Measurements from ENCODE around the gene OCA2.

The OCA2 gene

GRCh38 chr15:27764339-27764738 is 334.8 kb downstream of the OCA2 start:
- H3K9ac ChIP-seq (ENCODE audit: low read depth, low read length) = no peak overlapping the region
- H3K4me1 ChIP-seq (ENCODE audit: control insufficient read depth, insufficient read depth, low read length) = no peaks in the 10 kb centered on the region
- no peaks in the 10 kb centered on the region for H3K36me3 ChIP-seq (ENCODE audit: insufficient read depth, low read length)
- H3K4me2 ChIP-seq (ENCODE audit: low read length) = no peak overlapping the region
- no peak overlapping the region for H3K4me3 ChIP-seq (ENCODE audit: low read length)
- no peaks in the 10 kb centered on the region for H3K27me3 ChIP-seq (ENCODE audit: control insufficient read depth, insufficient read depth, low read length)
- peaks cover 13% of the 10 kb centered on the region for H3K9me3 ChIP-seq (replicated peaks; ENCODE audit: low read length)

GRCh38 chr15:27763514-27763913 is 335.6 kb downstream of the OCA2 start:
- Histone ChIP-seq H3K9ac (ENCODE audit: low read depth, low read length) (no peak overlapping the region), H3K4me2 (ENCODE audit: low read length) (no peak overlapping the region), H3K4me3 (ENCODE audit: low read length) (no peak overlapping the region), H3K27me3 (ENCODE audit: control insufficient read depth, insufficient read depth, low read length) (no peaks in the 10 kb centered on the region), H3K4me1 (ENCODE audit: control insufficient read depth, insufficient read depth, low read length) (no peaks in the 10 kb centered on the region), H3K36me3 (ENCODE audit: insufficient read depth, low read length) (no peaks in the 10 kb centered on the region), H3K9me3 (replicated peaks; ENCODE audit: low read length) (peaks cover 6% of the 10 kb centered on the region)

DNA sequence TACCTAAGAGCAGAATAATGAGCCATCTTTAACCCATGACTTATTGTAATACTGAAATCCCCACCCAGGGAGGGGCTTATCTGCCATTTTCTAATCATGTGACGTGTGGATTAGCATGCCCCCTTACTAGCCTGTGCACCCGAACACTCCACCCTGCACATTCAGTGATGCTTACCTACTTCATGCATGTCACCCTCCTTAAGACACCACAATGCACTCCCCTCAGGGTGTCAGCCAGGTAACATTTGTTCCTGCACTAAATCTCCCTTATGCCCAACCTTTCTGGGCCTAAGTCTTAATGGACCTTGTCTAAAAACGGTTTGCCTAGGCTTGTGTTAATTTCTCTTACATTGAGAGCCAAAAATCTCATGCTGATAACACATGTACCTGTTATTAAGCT is 336.6 kb downstream of the OCA2 start:
- H3K9me3 ChIP-seq (replicated peaks; ENCODE audit: low read length) = peaks cover 6% of the 10 kb centered on the region
- no peak overlapping the region for H3K4me2 ChIP-seq (ENCODE audit: low read length)
- H3K4me1 ChIP-seq (ENCODE audit: control insufficient read depth, insufficient read depth, low read length) = no peaks in the 10 kb centered on the region
- H3K9ac ChIP-seq (ENCODE audit: low read depth, low read length) = no peak overlapping the region
- H3K4me3 ChIP-seq (ENCODE audit: low read length) = no peak overlapping the region
- H3K36me3 ChIP-seq (ENCODE audit: insufficient read depth, low read length) = no peaks in the 10 kb centered on the region
- no peaks in the 10 kb centered on the region for H3K27me3 ChIP-seq (ENCODE audit: control insufficient read depth, insufficient read depth, low read length)

- H3K9ac ChIP-seq (ENCODE audit: low read depth, low read length) = no peak overlapping the region
- no peaks in the 10 kb centered on the region for H3K27me3 ChIP-seq (ENCODE audit: control insufficient read depth, insufficient read depth, low read length)
- no peaks in the 10 kb centered on the region for H3K4me1 ChIP-seq (ENCODE audit: control insufficient read depth, insufficient read depth, low read length)
- no peak overlapping the region for H3K4me2 ChIP-seq (ENCODE audit: low read length)
- no peak overlapping the region for H3K4me3 ChIP-seq (ENCODE audit: low read length)
- H3K9me3 ChIP-seq (replicated peaks; ENCODE audit: low read length) = peaks cover 4% of the 10 kb centered on the region
- no peaks in the 10 kb centered on the region for H3K36me3 ChIP-seq (ENCODE audit: insufficient read depth, low read length)
Measured at GRCh38 chr15:27757052-27757451, 342.1 kb downstream of the OCA2 start.

- Histone ChIP-seq H3K4me1 (ENCODE audit: control insufficient read depth, insufficient read depth, low read length) (no peaks in the 10 kb centered on the region), H3K27me3 (ENCODE audit: control insufficient read depth, insufficient read depth, low read length) (no peaks in the 10 kb centered on the region), H3K4me2 (ENCODE audit: low read length) (no peak overlapping the region), H3K9ac (ENCODE audit: low read depth, low read length) (no peak overlapping the region), H3K36me3 (ENCODE audit: insufficient read depth, low read length) (no peaks in the 10 kb centered on the region), H3K9me3 (replicated peaks; ENCODE audit: low read length) (peaks cover 9% of the 10 kb centered on the region), H3K4me3 (ENCODE audit: low read length) (no peak overlapping the region)
Measured at GRCh38 chr15:27752691-27753090, 346.4 kb downstream of the OCA2 start.

DNA sequence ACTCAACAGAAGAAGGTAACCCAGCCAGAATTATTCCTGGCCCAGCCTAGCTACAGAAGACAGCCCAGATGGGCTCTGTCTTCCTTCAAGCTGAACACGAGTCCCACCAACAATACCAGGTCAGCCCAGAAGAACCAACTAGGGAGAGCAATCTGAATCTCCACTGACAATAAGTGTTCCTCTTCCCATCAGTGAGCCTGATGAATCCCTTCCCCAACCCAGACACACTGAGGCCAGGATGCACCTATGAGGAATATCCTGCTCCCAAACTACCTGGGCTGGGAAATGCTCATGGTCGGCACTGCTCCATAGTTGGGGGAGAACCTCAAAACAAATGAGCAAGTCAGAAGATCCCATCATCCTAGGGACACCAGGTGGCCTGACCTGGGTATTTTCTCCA is 351.1 kb downstream of the OCA2 start:
- Histone ChIP-seq H3K4me2 (ENCODE audit: low read length) (no peak overlapping the region), H3K27me3 (ENCODE audit: control insufficient read depth, insufficient read depth, low read length) (no peaks in the 10 kb centered on the region), H3K9ac (ENCODE audit: low read depth, low read length) (no peak overlapping the region), H3K4me1 (ENCODE audit: control insufficient read depth, insufficient read depth, low read length) (no peaks in the 10 kb centered on the region), H3K36me3 (ENCODE audit: insufficient read depth, low read length) (no peaks in the 10 kb centered on the region), H3K9me3 (replicated peaks; ENCODE audit: low read length) (peaks cover 17% of the 10 kb centered on the region), H3K4me3 (ENCODE audit: low read length) (no peak overlapping the region)

DNA sequence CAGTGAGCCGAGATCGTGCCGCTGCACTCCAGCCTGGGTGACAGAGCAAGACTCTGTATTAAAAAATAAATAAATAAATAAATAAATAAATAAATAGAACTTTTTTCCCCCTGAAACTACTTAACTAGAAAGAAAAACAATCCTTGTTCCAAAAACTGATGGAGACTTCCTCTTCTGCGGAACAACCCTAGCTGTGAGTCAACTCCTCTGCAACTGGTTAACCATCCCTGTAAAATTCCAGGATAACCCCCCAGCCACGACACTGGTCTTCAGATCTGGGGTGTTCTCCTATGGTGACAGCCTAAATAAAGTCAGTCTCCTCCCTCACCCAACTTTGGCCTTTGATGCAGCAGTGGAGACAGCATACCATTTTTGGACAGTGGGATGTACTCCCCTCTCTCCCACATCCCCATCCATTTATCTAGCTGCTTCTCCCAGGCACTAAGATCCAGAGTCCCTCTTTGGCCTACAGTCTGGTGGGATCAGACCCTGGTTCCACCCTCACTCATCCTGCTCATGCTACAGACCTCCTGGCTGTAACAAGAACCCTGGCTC is 352.6 kb downstream of the OCA2 start:
- no peaks in the 10 kb centered on the region for H3K36me3 ChIP-seq (ENCODE audit: insufficient read depth, low read length)

GRCh38 chr15:27744641-27745040 is 354.5 kb downstream of the OCA2 start:
- H3K4me1 ChIP-seq (ENCODE audit: control insufficient read depth, insufficient read depth, low read length) = no peaks in the 10 kb centered on the region
- H3K36me3 ChIP-seq (ENCODE audit: insufficient read depth, low read length) = no peaks in the 10 kb centered on the region
- H3K4me3 ChIP-seq (ENCODE audit: low read length) = no peak overlapping the region
- peaks cover 17% of the 10 kb centered on the region for H3K9me3 ChIP-seq (replicated peaks; ENCODE audit: low read length)
- no peak overlapping the region for H3K9ac ChIP-seq (ENCODE audit: low read depth, low read length)
- H3K4me2 ChIP-seq (ENCODE audit: low read length) = no peak overlapping the region
- no peaks in the 10 kb centered on the region for H3K27me3 ChIP-seq (ENCODE audit: control insufficient read depth, insufficient read depth, low read length)

More for the DNA sequence above, 352.6 kb downstream of the OCA2 start:
- H3K9ac ChIP-seq (ENCODE audit: low read depth, low read length) = no peak overlapping the region
- H3K4me3 ChIP-seq (ENCODE audit: low read length) = no peak overlapping the region
- no peak overlapping the region for H3K4me2 ChIP-seq (ENCODE audit: low read length)
- H3K27me3 ChIP-seq (ENCODE audit: control insufficient read depth, insufficient read depth, low read length) = no peaks in the 10 kb centered on the region
- no peaks in the 10 kb centered on the region for H3K4me1 ChIP-seq (ENCODE audit: control insufficient read depth, insufficient read depth, low read length)
- peaks cover 15% of the 10 kb centered on the region for H3K9me3 ChIP-seq (replicated peaks; ENCODE audit: low read length)

DNA sequence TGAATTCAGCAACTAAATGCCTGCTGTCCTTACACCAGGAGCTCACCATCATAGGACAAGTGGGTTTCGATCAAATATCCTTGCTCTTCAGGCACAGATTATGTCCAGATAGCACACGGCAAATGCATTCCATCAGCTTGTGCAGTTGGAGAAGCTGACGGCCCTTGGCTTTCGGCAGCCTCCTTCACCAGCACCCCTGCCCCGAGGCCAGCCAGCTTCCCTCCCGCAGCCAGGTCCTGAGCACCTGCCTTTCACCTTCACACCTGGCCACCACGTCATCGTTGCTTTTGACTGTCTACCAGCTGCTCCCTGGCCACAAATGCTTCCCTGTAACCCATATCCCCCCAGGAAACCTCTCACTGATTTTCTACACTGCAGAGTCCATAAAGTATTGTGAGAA is 355.5 kb downstream of the OCA2 start:
- H3K36me3 ChIP-seq (ENCODE audit: insufficient read depth, low read length) = no peaks in the 10 kb centered on the region
- no peaks in the 10 kb centered on the region for H3K4me1 ChIP-seq (ENCODE audit: control insufficient read depth, insufficient read depth, low read length)
- H3K4me3 ChIP-seq (ENCODE audit: low read length) = no peak overlapping the region
- H3K4me2 ChIP-seq (ENCODE audit: low read length) = no peak overlapping the region
- no peak overlapping the region for H3K9ac ChIP-seq (ENCODE audit: low read depth, low read length)
- no peaks in the 10 kb centered on the region for H3K27me3 ChIP-seq (ENCODE audit: control insufficient read depth, insufficient read depth, low read length)
- peaks cover 17% of the 10 kb centered on the region for H3K9me3 ChIP-seq (replicated peaks; ENCODE audit: low read length)

GRCh38 chr15:27742751-27743477 is 356.2 kb downstream of the OCA2 start:
- no peaks in the 10 kb centered on the region for H3K36me3 ChIP-seq (ENCODE audit: insufficient read depth, low read length)
- H3K4me2 ChIP-seq (ENCODE audit: low read length) = no peak overlapping the region
- H3K9ac ChIP-seq (ENCODE audit: low read depth, low read length) = no peak overlapping the region
- H3K4me3 ChIP-seq (ENCODE audit: low read length) = no peak overlapping the region
- no peaks in the 10 kb centered on the region for H3K27me3 ChIP-seq (ENCODE audit: control insufficient read depth, insufficient read depth, low read length)
- no peaks in the 10 kb centered on the region for H3K4me1 ChIP-seq (ENCODE audit: control insufficient read depth, insufficient read depth, low read length)
- peaks cover 17% of the 10 kb centered on the region for H3K9me3 ChIP-seq (replicated peaks; ENCODE audit: low read length)

GRCh38 chr15:27741226-27741860 is 357.8 kb downstream of the OCA2 start:
- no peak overlapping the region for H3K4me3 ChIP-seq (ENCODE audit: low read length)
- H3K4me1 ChIP-seq (ENCODE audit: control insufficient read depth, insufficient read depth, low read length) = no peaks in the 10 kb centered on the region
- H3K4me2 ChIP-seq (ENCODE audit: low read length) = no peak overlapping the region
- H3K36me3 ChIP-seq (ENCODE audit: insufficient read depth, low read length) = no peaks in the 10 kb centered on the region
- H3K9ac ChIP-seq (ENCODE audit: low read depth, low read length) = no peak overlapping the region
- peaks cover 17% of the 10 kb centered on the region for H3K9me3 ChIP-seq (replicated peaks; ENCODE audit: low read length)
- no peaks in the 10 kb centered on the region for H3K27me3 ChIP-seq (ENCODE audit: control insufficient read depth, insufficient read depth, low read length)
